ENCODE data around the gene C5orf47.

The C5orf47 gene

GRCh38 chr5:173971681-173972345, 17.2 kb upstream of the C5orf47 start:
- no peak overlapping the region for H3K27ac ChIP-seq (ENCODE audit: low read depth, low read length)
- H3K9me3 ChIP-seq (ENCODE audit: insufficient read depth, low read depth, low read length) = no peaks in the 10 kb centered on the region
- H4K12ac ChIP-seq (ENCODE audit: low read depth, low read length) = no peak overlapping the region
- peaks cover 7 to 16% of the 10 kb centered on the region in 2 experiments for H3K4me1 ChIP-seq (ENCODE audit: control insufficient read depth in 1 of 2, insufficient read depth in 2 of 2, low read length in 2 of 2)
- H3K18ac ChIP-seq (ENCODE audit: low read length) = no peak overlapping the region
- H3K27me3 ChIP-seq (ENCODE audit: insufficient read depth, low read length) = no peaks in the 10 kb centered on the region
- H3K36me3 ChIP-seq (ENCODE audit: control insufficient read depth in 1 of 2, insufficient read depth in 2 of 2, low read length in 2 of 2) = no peaks in the 10 kb centered on the region
- H2BK5ac ChIP-seq (ENCODE audit: low read depth, low read length, poor library complexity) = no peak overlapping the region
- H3K14ac ChIP-seq (ENCODE audit: low read length) = no peak overlapping the region
- no peak for DNase-seq
- H2BK12ac ChIP-seq (ENCODE audit: low read length) = no peak overlapping the region
- H3K23ac ChIP-seq (ENCODE audit: low read length) = no peak overlapping the region
- no peaks in the 10 kb centered on the region for H3K79me2 ChIP-seq (ENCODE audit: control insufficient read depth, insufficient read depth, low read length, poor library complexity)
- no peak overlapping the region for H2AK5ac ChIP-seq (ENCODE audit: low read length)
- H3K4ac ChIP-seq (ENCODE audit: low read depth, low read length) = no peak overlapping the region
- H3K79me1 ChIP-seq (ENCODE audit: low read length) = peaks cover 3% of the 10 kb centered on the region
- H2BK120ac ChIP-seq (ENCODE audit: insufficient read depth, low read length, poor library complexity) = no peak overlapping the region
- H4K8ac ChIP-seq (ENCODE audit: low read depth, low read length) = no peak overlapping the region
- no peak overlapping the region for H3K4me3 ChIP-seq (ENCODE audit: low read depth, low read length)
- H3K9ac ChIP-seq (ENCODE audit: low read length) = no peak overlapping the region
- WGBS (ENCODE audit: extremely low coverage, insufficient coverage, insufficient read length) = no CpG with 5 or more reads among the region's 5 CpGs
- no peak overlapping the region for H3K4me2 ChIP-seq (ENCODE audit: low read length)
- no peak overlapping the region for H4K91ac ChIP-seq (ENCODE audit: low read depth, low read length)
- no peak overlapping the region for H2AFZ ChIP-seq (ENCODE audit: insufficient read depth, low read length, poor library complexity)

GRCh38 chr5:173972607-173972924, 16.4 kb upstream of the C5orf47 start:
- Histone ChIP-seq H3K27ac (ENCODE audit: low read depth, low read length) (no peak overlapping the region), H3K79me2 (ENCODE audit: control insufficient read depth, insufficient read depth, low read length, poor library complexity) (no peaks in the 10 kb centered on the region), H4K91ac (ENCODE audit: low read depth, low read length) (peak overlapping the region; percentile 39), H2AK5ac (ENCODE audit: low read length) (no peak overlapping the region), H3K4me2 (ENCODE audit: low read length) (peak overlapping the region; percentile 74), H3K9me3 (ENCODE audit: insufficient read depth, low read depth, low read length) (no peaks in the 10 kb centered on the region), H4K8ac (ENCODE audit: low read depth, low read length) (peak overlapping the region; percentile 61), H3K23ac (ENCODE audit: low read length) (no peak overlapping the region), H4K12ac (ENCODE audit: low read depth, low read length) (peak overlapping the region; percentile 6), H2BK120ac (ENCODE audit: insufficient read depth, low read length, poor library complexity) (no peak overlapping the region), H2AFZ (ENCODE audit: insufficient read depth, low read length, poor library complexity) (peak overlapping the region; percentile 65), H3K4ac (ENCODE audit: low read depth, low read length) (no peak overlapping the region), H2BK12ac (ENCODE audit: low read length) (peak overlapping the region; percentile 51), H3K27me3 (ENCODE audit: insufficient read depth, low read length) (no peaks in the 10 kb centered on the region), H3K18ac (ENCODE audit: low read length) (no peak overlapping the region), H3K36me3 (ENCODE audit: control insufficient read depth in 1 of 2, insufficient read depth in 2 of 2, low read length in 2 of 2) (no peaks in the 10 kb centered on the region), H2BK5ac (ENCODE audit: low read depth, low read length, poor library complexity) (no peak overlapping the region), H3K4me1 (ENCODE audit: control insufficient read depth in 1 of 2, insufficient read depth in 2 of 2, low read length in 2 of 2) (peaks cover 7 to 16% of the 10 kb centered on the region in 2 experiments), H3K4me3 (ENCODE audit: low read depth, low read length) (no peak overlapping the region), H3K14ac (ENCODE audit: low read length) (no peak overlapping the region), H3K9ac (ENCODE audit: low read length) (no peak overlapping the region), H3K79me1 (ENCODE audit: low read length) (peaks cover 3% of the 10 kb centered on the region)
- WGBS (ENCODE audit: extremely low coverage, insufficient coverage, insufficient read length) = no CpG with 5 or more reads among the region's 6 CpGs
- no peak for DNase-seq

- no peaks in the 10 kb centered on the region for H3K9me3 ChIP-seq (ENCODE audit: insufficient read depth, low read depth, low read length)
- peak overlapping the region; percentile 65 for H2AFZ ChIP-seq (ENCODE audit: insufficient read depth, low read length, poor library complexity)
- no peak overlapping the region for H2BK120ac ChIP-seq (ENCODE audit: insufficient read depth, low read length, poor library complexity)
- H4K12ac ChIP-seq (ENCODE audit: low read depth, low read length) = peak overlapping the region; percentile 6
- peaks cover 7 to 16% of the 10 kb centered on the region in 2 experiments for H3K4me1 ChIP-seq (ENCODE audit: control insufficient read depth in 1 of 2, insufficient read depth in 2 of 2, low read length in 2 of 2)
- H3K9ac ChIP-seq (ENCODE audit: low read length) = no peak overlapping the region
- peaks cover 3% of the 10 kb centered on the region for H3K79me1 ChIP-seq (ENCODE audit: low read length)
- H2BK5ac ChIP-seq (ENCODE audit: low read depth, low read length, poor library complexity) = no peak overlapping the region
- no CpG with 5 or more reads among the region's 30 CpGs for whole genome bisulfite sequencing (ENCODE audit: extremely low coverage, insufficient coverage, insufficient read length)
- no peak overlapping the region for H3K27ac ChIP-seq (ENCODE audit: low read depth, low read length)
- peak overlapping the region; percentile 51 for H2BK12ac ChIP-seq (ENCODE audit: low read length)
- H3K4ac ChIP-seq (ENCODE audit: low read depth, low read length) = no peak overlapping the region
- H3K4me3 ChIP-seq (ENCODE audit: low read depth, low read length) = peak overlapping the region; percentile 40
- no peak overlapping the region for H3K18ac ChIP-seq (ENCODE audit: low read length)
- H3K36me3 ChIP-seq (ENCODE audit: control insufficient read depth in 1 of 2, insufficient read depth in 2 of 2, low read length in 2 of 2) = no peaks in the 10 kb centered on the region
- no peaks in the 10 kb centered on the region for H3K27me3 ChIP-seq (ENCODE audit: insufficient read depth, low read length)
- peak overlapping the region; percentile 74 for H3K4me2 ChIP-seq (ENCODE audit: low read length)
- no peak overlapping the region for H2AK5ac ChIP-seq (ENCODE audit: low read length)
- no peaks in the 10 kb centered on the region for H3K79me2 ChIP-seq (ENCODE audit: control insufficient read depth, insufficient read depth, low read length, poor library complexity)
- peak overlapping the region; percentile 27 for H3K14ac ChIP-seq (ENCODE audit: low read length)
- no peak overlapping the region for H3K23ac ChIP-seq (ENCODE audit: low read length)
- DNase-seq = peak; percentile 58 to 83
- peak overlapping the region; percentile 61 for H4K8ac ChIP-seq (ENCODE audit: low read depth, low read length)
- H4K91ac ChIP-seq (ENCODE audit: low read depth, low read length) = peak overlapping the region; percentile 39
Measured at GRCh38 chr5:173972925-173973615, 15.9 kb upstream of the C5orf47 start.

GRCh38 chr5:173973616-173973969, 15.4 kb upstream of the C5orf47 start:
- H2AK5ac ChIP-seq (ENCODE audit: low read length) = no peak overlapping the region

More at GRCh38 chr5:173973616-173973969, 15.4 kb upstream of the C5orf47 start:
- no peak overlapping the region for H2BK12ac ChIP-seq (ENCODE audit: low read length)
- no peak overlapping the region for H3K9ac ChIP-seq (ENCODE audit: low read length)
- H3K27ac ChIP-seq (ENCODE audit: low read depth, low read length) = no peak overlapping the region
- no CpG with 5 or more reads among the region's 13 CpGs for WGBS (ENCODE audit: extremely low coverage, insufficient coverage, insufficient read length)
- peak overlapping the region; percentile 61 for H2AFZ ChIP-seq (ENCODE audit: insufficient read depth, low read length, poor library complexity)
- H3K23ac ChIP-seq (ENCODE audit: low read length) = no peak overlapping the region
- peak in 1 of 2 donors; percentile 10 for DNase-seq
- H3K27me3 ChIP-seq (ENCODE audit: insufficient read depth, low read length) = no peaks in the 10 kb centered on the region
- H3K4ac ChIP-seq (ENCODE audit: low read depth, low read length) = no peak overlapping the region
- no peak overlapping the region for H2BK120ac ChIP-seq (ENCODE audit: insufficient read depth, low read length, poor library complexity)
- H3K4me3 ChIP-seq (ENCODE audit: low read depth, low read length) = peak overlapping the region; percentile 38
- H3K79me1 ChIP-seq (ENCODE audit: low read length) = peaks cover 3% of the 10 kb centered on the region
- no peak overlapping the region for H4K8ac ChIP-seq (ENCODE audit: low read depth, low read length)
- H4K91ac ChIP-seq (ENCODE audit: low read depth, low read length) = no peak overlapping the region
- peaks cover 7 to 16% of the 10 kb centered on the region in 2 experiments for H3K4me1 ChIP-seq (ENCODE audit: control insufficient read depth in 1 of 2, insufficient read depth in 2 of 2, low read length in 2 of 2)
- H3K79me2 ChIP-seq (ENCODE audit: control insufficient read depth, insufficient read depth, low read length, poor library complexity) = no peaks in the 10 kb centered on the region
- H3K18ac ChIP-seq (ENCODE audit: low read length) = no peak overlapping the region
- H3K36me3 ChIP-seq (ENCODE audit: control insufficient read depth in 1 of 2, insufficient read depth in 2 of 2, low read length in 2 of 2) = no peaks in the 10 kb centered on the region
- no peak overlapping the region for H3K14ac ChIP-seq (ENCODE audit: low read length)
- H4K12ac ChIP-seq (ENCODE audit: low read depth, low read length) = no peak overlapping the region
- H3K9me3 ChIP-seq (ENCODE audit: insufficient read depth, low read depth, low read length) = no peaks in the 10 kb centered on the region
- peak overlapping the region; percentile 74 for H3K4me2 ChIP-seq (ENCODE audit: low read length)
- no peak overlapping the region for H2BK5ac ChIP-seq (ENCODE audit: low read depth, low read length, poor library complexity)

Data from trophoblast cell (in vitro differentiated cells and primary cell).